ENCODE measurements around the gene BMP7.

- TF ChIP-seq, protein P1, sequence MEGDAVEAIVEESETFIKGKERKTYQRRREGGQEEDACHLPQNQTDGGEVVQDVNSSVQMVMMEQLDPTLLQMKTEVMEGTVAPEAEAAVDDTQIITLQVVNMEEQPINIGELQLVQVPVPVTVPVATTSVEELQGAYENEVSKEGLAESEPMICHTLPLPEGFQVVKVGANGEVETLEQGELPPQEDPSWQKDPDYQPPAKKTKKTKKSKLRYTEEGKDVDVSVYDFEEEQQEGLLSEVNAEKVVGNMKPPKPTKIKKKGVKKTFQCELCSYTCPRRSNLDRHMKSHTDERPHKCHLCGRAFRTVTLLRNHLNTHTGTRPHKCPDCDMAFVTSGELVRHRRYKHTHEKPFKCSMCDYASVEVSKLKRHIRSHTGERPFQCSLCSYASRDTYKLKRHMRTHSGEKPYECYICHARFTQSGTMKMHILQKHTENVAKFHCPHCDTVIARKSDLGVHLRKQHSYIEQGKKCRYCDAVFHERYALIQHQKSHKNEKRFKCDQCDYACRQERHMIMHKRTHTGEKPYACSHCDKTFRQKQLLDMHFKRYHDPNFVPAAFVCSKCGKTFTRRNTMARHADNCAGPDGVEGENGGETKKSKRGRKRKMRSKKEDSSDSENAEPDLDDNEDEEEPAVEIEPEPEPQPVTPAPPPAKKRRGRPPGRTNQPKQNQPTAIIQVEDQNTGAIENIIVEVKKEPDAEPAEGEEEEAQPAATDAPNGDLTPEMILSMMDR (IDR thresholded peaks at IDR 0.05): no peak
- TF ChIP-seq POLR2A (IDR thresholded peaks at IDR 0.05): no peak
These were observed 32.0 kb upstream of the BMP7 start for GRCh38 chr20:57298457-57298856.

All from thyroid gland (tissue), 4 donors.